SK-N-SH (cell line): Measurements from ENCODE around the gene USP36.

Experiments
- CHD2 ChIP-seq: fragments of 150-350 bp; IDR thresholded peaks from 2 replicates; pipeline ENCODE4 v1.6.1; 2018; ENCODE audit warnings: low read length; ENCODE audit not compliant: partially characterized antibody
- CTCF ChIP-seq: fragments of 200-600 bp; sonication (generic); IDR thresholded peaks from 2 replicates; pipeline ENCODE4 v1.6.1; 2017; ENCODE audit warnings: antibody characterized with exemption, mild to moderate bottlenecking, moderate library complexity
- EP300 ChIP-seq, 2 experiments: IDR thresholded peaks; 2 replicates each; pipeline versions ENCODE4 v1.4.0 to v1.6.1; 2012; ENCODE audit warnings: borderline replicate concordance in 1 of 2, low read depth in 1 of 2, low read length in 1 of 2
- GABPA ChIP-seq: IDR thresholded peaks from 2 replicates; pipeline ENCODE4 v1.4.0; 2012; ENCODE audit warnings: low read depth, mild to moderate bottlenecking
- NRF1 ChIP-seq: IDR thresholded peaks from 2 replicates; pipeline ENCODE4 v1.6.1; 2012; ENCODE audit warnings: low read depth, mild to moderate bottlenecking, low read length
- POLR2AphosphoS5 ChIP-seq: IDR thresholded peaks from 2 replicates; pipeline ENCODE4 v1.6.1; 2012; ENCODE audit warnings: low read depth, low read length
- RCOR1 ChIP-seq: fragments of 150-350 bp; IDR thresholded peaks from 2 replicates; pipeline ENCODE4 v1.6.1; 2017; ENCODE audit warnings: antibody characterized with exemption, low read length
- RXRA ChIP-seq: IDR thresholded peaks from 2 replicates; pipeline ENCODE4 v1.4.0; 2012; ENCODE audit warnings: low read depth, mild to moderate bottlenecking, borderline replicate concordance
- SIN3A ChIP-seq: IDR thresholded peaks from 2 replicates; pipeline ENCODE4 v1.6.1; 2012; ENCODE audit warnings: low read depth, mild to moderate bottlenecking, low read length, moderate library complexity, borderline replicate concordance
- SMC3 ChIP-seq: IDR thresholded peaks from 2 replicates; pipeline ENCODE4 v1.6.1; 2012; ENCODE audit warnings: low read depth, low read length, improper control_type of control experiment
- YY1 ChIP-seq: IDR thresholded peaks from 2 replicates; pipeline ENCODE4 v1.4.0; 2012; ENCODE audit warnings: low read depth, mild to moderate bottlenecking
- TF ChIP-seq, protein P1 (sequence below): IDR thresholded peaks from 2 replicates; pipeline ENCODE4 v1.4.0; 2012; ENCODE audit warnings: low read depth, borderline replicate concordance

GRCh38 chr17:78808163-78808562 lies 32.5 kb downstream of the USP36 start:
- TF ChIP-seq SIN3A (no peak), CHD2 (no peak), YY1 (no peak), GABPA (no peak), RXRA (no peak), CTCF (no peak), POLR2AphosphoS5 (no peak), NRF1 (no peak), EP300 (IDR thresholded peaks at IDR 0.05; ENCODE audit: borderline replicate concordance in 1 of 2, low read depth in 1 of 2, low read length in 1 of 2) (no peak), SMC3 (no peak), RCOR1 (no peak)
- TF ChIP-seq, protein P1, sequence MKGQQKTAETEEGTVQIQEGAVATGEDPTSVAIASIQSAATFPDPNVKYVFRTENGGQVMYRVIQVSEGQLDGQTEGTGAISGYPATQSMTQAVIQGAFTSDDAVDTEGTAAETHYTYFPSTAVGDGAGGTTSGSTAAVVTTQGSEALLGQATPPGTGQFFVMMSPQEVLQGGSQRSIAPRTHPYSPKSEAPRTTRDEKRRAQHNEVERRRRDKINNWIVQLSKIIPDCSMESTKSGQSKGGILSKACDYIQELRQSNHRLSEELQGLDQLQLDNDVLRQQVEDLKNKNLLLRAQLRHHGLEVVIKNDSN: no peak
